HUES64 (cell line): ENCODE measurements around the gene RHPN2.
"Not testable (repeated sequence)": the region's sequence is repeated elsewhere in the genome, so short reads cannot be mapped to it uniquely, and the experiment has no call there.

Experiments
- H3K27ac ChIP-seq: 2 replicates; pipeline ENCODE4 v1.7.0; 2013; ENCODE audit warnings: low read depth, low read length, inconsistent platforms
- H3K27me3 ChIP-seq: 2 replicates; pipeline ENCODE4 v1.6.1; 2013; ENCODE audit warnings: mild to moderate bottlenecking, low read length; ENCODE audit not compliant: insufficient read depth
- H3K36me3 ChIP-seq: 2 replicates; pipeline ENCODE4 v1.6.1; 2013; ENCODE audit warnings: mild to moderate bottlenecking, low read length; ENCODE audit not compliant: insufficient read depth
- H3K4me1 ChIP-seq: 2 replicates; pipeline ENCODE4 v1.6.1; 2013; ENCODE audit warnings: mild to moderate bottlenecking, low read length, moderate library complexity; ENCODE audit not compliant: insufficient read depth
- H3K4me3 ChIP-seq: 2 replicates; pipeline ENCODE4 v1.5.1; 2013; ENCODE audit warnings: mild to moderate bottlenecking, low read length, moderate library complexity
- H3K9ac ChIP-seq: 2 replicates; pipeline ENCODE4 v1.6.1; 2013; ENCODE audit warnings: mild to moderate bottlenecking, low read depth, low read length
- H3K9me3 ChIP-seq: 2 replicates; pipeline ENCODE4 v1.6.1; 2013; ENCODE audit warnings: low read depth, low read length; ENCODE audit not compliant: insufficient read depth
- WGBS: fragments of 150-250, 120-280 bp; methylation state at CpG from one replicate; pipeline ENCODE4 v1.1.7; 2013; ENCODE audit warnings: missing lambda C conversion rate; 5-methylcytosine and 5-hydroxymethylcytosine counted together

RHPN2 gene

DNA sequence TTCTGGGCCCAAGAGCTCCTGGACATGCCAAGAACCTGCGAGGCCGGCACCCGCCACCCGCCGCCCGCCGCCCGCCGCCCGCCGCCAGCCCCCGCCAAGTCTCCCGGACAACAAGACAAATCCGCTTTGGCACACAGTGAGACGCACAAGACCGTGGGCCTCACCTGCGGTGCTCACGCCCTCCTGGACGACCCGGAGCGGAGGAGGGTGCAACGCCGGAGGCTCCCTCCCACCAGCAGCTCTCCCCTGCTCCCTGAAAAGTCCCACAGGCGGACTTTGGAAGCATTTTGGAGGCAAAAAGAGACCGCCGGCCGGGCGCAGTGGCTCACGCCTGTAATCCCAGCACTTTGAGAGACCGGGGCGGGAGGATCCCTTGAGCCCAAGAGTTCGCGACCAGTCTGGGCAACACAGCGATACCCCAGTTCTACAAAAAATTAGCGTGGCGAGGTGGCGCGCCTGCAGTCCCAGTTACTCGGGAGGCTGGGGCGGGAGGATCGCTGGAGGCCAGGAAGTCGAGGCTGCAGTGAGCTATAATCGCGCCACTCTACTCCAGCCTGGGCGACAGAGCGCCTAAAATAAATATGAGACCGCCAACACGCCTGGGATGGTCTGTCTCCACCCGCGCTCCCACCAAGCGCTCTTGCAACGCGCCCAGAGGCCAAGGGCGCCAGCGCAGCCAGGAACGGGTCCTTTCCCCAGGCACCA is 783 bp downstream of the RHPN2 start:
- H3K9me3 ChIP-seq = no peaks in the 10 kb centered on the region
- 1% methylated on average over 56 of the region's 56 CpGs for WGBS
- H3K4me3 ChIP-seq = peak overlapping the region; percentile 88
- H3K36me3 ChIP-seq = no peaks in the 10 kb centered on the region
- H3K4me1 ChIP-seq = peaks cover 8% of the 10 kb centered on the region
- H3K27me3 ChIP-seq = peaks cover 11% of the 10 kb centered on the region
- H3K27ac ChIP-seq = 0 out of 2 replicates have a peak overlapping the region, but pooled peaks have one; percentile 23
- peak overlapping the region; percentile 77 for H3K9ac ChIP-seq

DNA sequence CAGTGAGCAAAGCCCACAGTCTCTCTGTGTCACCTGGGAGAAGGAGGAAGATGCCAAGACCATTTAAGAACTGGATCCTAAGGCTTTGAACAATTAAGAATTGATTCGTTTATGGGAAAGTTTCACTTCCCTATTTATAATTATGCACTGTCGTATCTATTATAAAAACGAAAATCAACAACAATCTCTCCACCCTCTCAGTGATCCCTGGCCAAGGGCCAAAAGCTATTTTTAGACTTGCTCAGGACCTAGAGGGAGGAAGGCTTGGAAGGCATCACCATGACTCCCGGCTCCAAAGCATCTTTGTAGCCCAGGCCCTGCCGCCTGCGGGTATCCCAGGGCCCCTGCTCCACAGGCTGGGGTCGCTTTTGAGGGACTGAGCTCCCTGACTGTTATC is 1.3 kb downstream of the RHPN2 start:
- Histone ChIP-seq H3K36me3 (no peaks in the 10 kb centered on the region), H3K9ac (no peak overlapping the region), H3K27me3 (peaks cover 11% of the 10 kb centered on the region), H3K27ac (no peak overlapping the region), H3K4me1 (peaks cover 8% of the 10 kb centered on the region), H3K4me3 (peak overlapping the region; percentile 88), H3K9me3 (no peaks in the 10 kb centered on the region)
- 10% methylated on average over 5 of the region's 7 CpGs for WGBS

DNA sequence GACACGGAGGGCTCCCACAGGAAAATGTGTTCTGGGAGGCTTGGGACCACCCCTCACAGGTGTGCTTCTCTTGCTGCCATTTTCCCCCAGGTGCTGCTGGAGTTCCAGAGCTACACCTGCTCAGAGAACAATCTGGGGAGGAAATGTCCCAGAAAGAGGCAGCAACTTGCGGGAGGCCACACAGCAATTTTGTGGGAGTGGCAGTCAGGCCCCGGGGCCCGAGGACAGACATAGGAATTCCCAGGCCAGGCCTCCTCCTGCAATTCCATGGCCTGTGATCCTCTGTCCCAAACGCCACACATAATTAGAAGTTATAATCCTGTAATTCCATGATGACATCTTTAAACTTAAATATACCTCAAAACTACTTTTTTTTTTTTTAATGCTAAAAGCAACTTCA is 1.8 kb downstream of the RHPN2 start:
- peak overlapping the region; percentile 88 for H3K4me3 ChIP-seq
- WGBS = 65% methylated on average over 5 of the region's 5 CpGs
- no peaks in the 10 kb centered on the region for H3K36me3 ChIP-seq
- H3K27me3 ChIP-seq = peaks cover 11% of the 10 kb centered on the region
- H3K27ac ChIP-seq = no peak overlapping the region
- no peaks in the 10 kb centered on the region for H3K9me3 ChIP-seq
- H3K4me1 ChIP-seq = peaks cover 8% of the 10 kb centered on the region
- H3K9ac ChIP-seq = no peak overlapping the region

DNA sequence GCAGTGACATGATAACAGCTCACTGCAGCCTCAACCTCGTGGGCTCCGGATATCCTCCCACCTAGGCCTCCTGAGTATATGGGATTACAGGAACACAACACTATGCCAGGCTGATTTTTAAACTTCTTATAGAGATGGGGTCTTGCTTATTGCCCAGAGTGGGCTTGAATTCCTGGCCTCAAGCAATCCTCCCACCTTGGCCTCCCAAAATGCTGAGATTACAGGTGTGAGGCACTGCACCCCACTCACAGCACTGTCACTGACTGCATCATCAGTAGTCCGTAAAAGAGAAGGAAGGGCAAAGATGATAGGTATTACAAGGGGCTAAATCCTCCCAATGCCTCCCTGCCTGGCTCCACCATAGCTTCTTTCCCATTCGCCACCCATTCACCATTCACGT is 4.1 kb downstream of the RHPN2 start:
- Histone ChIP-seq H3K27me3 (peaks cover 11% of the 10 kb centered on the region), H3K4me3 (no peak overlapping the region)

DNA sequence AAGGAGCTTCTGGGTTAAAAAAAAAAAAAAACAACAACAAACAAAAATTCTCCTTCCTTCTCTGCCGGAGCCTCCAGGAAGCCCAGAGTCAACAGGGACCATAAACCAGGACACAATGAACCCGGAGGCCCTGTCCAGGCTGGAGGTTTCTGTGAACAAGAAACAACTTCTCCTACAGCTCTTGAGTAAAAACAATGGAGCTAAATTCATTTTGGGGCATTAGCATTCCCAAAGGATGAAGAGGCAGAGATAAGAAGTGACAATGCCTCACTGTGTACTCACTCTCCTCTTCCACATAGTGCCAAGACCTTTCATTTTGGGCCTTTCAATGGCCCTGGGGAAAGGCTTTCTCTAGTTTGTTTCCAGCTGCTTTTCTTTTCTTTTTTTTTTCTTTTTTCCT is 9.0 kb downstream of the RHPN2 start:
- Histone ChIP-seq H3K9ac (no peak overlapping the region), H3K27ac (0 out of 2 replicates have a peak overlapping the region, but pooled peaks have one; percentile 21), H3K27me3 (no peaks in the 10 kb centered on the region), H3K36me3 (peaks cover 18% of the 10 kb centered on the region), H3K4me3 (no peak overlapping the region), H3K4me1 (peaks cover 5% of the 10 kb centered on the region; the same call in 1 of the 2 replicates), H3K9me3 (no peaks in the 10 kb centered on the region)
- WGBS = 61% methylated on average over 2 of the region's 2 CpGs

More for the DNA sequence above, 4.1 kb downstream of the RHPN2 start:
- 90% methylated on average over 5 of the region's 5 CpGs for WGBS
- Histone ChIP-seq H3K9me3 (no peaks in the 10 kb centered on the region), H3K9ac (no peak overlapping the region), H3K36me3 (no peaks in the 10 kb centered on the region), H3K4me1 (peaks cover 12% of the 10 kb centered on the region), H3K27ac (no peak overlapping the region)

DNA sequence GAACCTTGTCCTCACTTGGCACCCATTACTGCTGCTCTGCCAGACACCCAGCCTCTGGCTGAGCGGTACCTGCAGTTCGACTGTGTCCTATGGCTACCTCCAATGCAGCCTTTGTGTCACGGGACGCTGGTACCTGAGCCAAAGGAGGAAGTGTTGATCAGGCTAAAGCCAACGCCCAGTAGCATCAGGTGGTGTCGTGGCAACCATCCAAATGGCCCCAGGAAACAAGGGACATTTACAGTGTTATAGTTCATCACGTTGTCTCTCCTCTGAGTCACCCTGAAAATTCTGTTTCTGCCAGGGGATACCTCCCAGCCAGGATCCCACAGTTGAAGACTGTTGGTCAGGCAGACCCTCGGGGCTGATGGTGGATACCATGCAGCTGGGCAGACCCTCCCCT is 10.1 kb downstream of the RHPN2 start:
- no peaks in the 10 kb centered on the region for H3K27me3 ChIP-seq
- 94% methylated on average over 8 of the region's 8 CpGs for WGBS
- peaks cover 5% of the 10 kb centered on the region; the same call in 1 of the 2 replicates for H3K4me1 ChIP-seq
- no peak overlapping the region for H3K27ac ChIP-seq
- no peaks in the 10 kb centered on the region for H3K9me3 ChIP-seq
- peaks cover 18% of the 10 kb centered on the region for H3K36me3 ChIP-seq
- no peak overlapping the region for H3K4me3 ChIP-seq
- H3K9ac ChIP-seq = no peak overlapping the region

DNA sequence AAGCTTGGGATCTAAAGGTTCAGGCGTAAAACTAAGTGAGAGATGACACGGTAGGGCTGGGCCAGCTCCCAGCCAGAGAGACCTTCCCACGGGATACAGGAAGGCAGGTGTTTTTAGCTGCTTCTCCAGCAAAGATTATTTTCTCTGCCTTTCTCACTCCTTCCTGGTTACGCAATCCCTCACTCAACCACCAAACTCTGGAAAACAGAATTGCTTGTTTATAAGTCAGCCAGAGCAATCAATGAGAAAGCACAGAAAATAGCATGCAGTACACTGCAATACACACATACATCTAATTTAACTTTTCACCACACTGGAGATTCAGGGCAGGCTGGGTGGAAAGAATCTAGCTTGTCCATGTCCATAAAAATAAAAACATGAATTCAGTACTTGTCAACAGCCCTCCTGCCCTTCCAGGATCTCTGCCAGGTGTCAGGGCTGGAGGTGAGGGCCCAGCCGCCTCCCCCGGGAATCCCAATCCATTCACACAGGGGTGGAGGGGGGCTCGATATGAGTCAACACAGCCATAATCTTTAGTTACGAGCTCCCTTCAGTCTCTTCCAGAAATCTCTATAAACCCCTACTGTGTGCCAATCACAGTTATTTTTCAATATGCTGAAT is 12.2 kb downstream of the RHPN2 start:
- no peaks in the 10 kb centered on the region for H3K9me3 ChIP-seq
- peak overlapping the region; percentile 29; the same call in 1 of the 2 replicates for H3K9ac ChIP-seq
- peaks cover 5% of the 10 kb centered on the region; the same call in 1 of the 2 replicates for H3K4me1 ChIP-seq
- no peaks in the 10 kb centered on the region for H3K27me3 ChIP-seq
- 86% methylated on average over 8 of the region's 8 CpGs for WGBS
- H3K36me3 ChIP-seq = peaks cover 18% of the 10 kb centered on the region
- no peak overlapping the region for H3K4me3 ChIP-seq
- H3K27ac ChIP-seq = no peak overlapping the region

DNA sequence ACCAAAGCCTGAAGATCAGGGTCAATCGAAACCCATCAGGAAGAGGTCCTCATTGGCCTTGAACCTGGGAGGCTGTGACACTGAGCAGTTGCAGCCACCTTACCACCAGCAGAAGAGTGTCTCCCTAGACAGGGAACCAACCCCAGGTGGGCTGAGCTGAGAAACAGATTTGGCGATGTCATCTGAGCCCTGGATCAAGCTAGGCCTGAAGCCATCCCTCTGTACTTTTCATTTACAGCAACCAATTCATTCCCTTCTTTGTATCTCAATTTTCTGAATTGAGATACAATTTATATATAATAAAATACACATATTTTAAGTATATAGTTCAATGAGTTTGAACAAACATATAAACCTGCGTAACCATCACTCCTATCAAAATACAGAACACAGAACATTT is 14.6 kb downstream of the RHPN2 start:
- Histone ChIP-seq H3K4me1 (no peaks in the 10 kb centered on the region), H3K4me3 (no peak overlapping the region), H3K27me3 (no peaks in the 10 kb centered on the region), H3K27ac (no peak overlapping the region), H3K9me3 (no peaks in the 10 kb centered on the region), H3K36me3 (peaks cover 18% of the 10 kb centered on the region), H3K9ac (no peak overlapping the region)
- WGBS = 100% methylated on average over 3 of the region's 3 CpGs

DNA sequence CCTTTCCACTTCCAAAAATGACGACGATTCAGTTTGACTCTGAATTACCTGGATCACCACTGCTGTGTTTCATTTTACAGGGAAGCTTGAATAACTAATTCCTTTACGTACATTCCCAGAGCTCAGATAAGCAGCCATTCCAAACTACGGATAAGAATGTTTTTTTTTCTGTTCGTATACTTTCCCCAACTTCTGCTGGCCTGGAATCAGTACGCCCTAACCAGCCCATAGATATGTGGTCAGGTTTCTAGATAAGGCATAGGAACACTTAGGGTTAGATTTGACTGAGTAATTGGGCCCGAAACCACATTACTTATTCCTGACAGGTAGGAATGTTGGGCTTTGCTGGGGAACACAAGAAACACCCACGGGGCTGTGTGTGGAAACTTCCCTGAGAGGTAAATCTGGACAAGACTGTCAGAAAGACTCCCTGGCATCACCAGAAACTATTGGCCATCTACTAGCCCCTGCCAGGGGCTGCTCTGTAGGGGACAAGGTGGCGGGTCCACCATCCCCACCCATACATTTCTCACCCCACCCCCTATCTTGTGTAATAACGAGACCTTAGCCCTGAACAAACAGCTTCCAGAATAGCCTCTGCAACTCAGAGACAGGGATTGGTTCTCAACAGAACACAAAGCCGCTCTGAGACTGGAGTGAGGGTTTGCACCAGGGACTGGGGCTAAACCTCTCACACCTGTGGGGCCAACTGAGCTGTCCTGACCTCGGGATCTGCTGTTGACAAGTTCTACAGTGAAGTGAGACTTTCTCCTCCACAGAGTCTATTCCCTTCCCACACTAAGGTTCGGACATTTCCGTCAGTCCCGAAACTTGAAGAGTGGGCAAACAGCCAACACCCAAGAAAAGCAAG is 15.6 kb downstream of the RHPN2 start:
- Histone ChIP-seq H3K9me3 (no peaks in the 10 kb centered on the region), H3K27me3 (no peaks in the 10 kb centered on the region), H3K4me1 (no peaks in the 10 kb centered on the region), H3K27ac (peak overlapping the region; percentile 41; the same call in 1 of the 2 replicates), H3K9ac (no peak overlapping the region), H3K36me3 (peaks cover 12% of the 10 kb centered on the region; the same call in 1 of the 2 replicates), H3K4me3 (no peak overlapping the region)
- WGBS = 91% methylated on average over 15 of the region's 15 CpGs

DNA sequence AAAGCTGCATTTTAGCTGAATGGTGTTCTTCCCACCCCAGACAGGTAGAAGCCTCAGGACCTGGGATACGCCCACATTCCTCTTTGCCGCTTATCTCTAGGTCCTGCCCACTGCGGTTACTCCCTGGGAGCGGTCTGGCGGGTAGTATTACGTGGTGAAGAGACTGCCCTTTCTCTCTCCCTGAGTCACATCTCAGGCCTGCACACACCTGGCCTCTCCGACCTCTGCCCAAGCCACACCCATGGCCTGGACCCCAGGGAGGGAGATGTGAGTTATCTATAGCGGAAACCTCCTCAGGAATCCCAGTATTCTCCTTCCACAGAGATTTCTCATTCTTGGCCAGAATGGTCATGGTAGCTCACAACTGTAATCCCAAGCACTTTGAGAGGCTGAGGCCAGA is 17.3 kb downstream of the RHPN2 start:
- WGBS = 82% methylated on average over 8 of the region's 8 CpGs
- H3K4me3 ChIP-seq = no peak overlapping the region
- H3K27ac ChIP-seq = no peak overlapping the region
- no peak overlapping the region for H3K9ac ChIP-seq
- H3K9me3 ChIP-seq = no peaks in the 10 kb centered on the region
- H3K4me1 ChIP-seq = no peaks in the 10 kb centered on the region
- peaks cover 17% of the 10 kb centered on the region for H3K36me3 ChIP-seq
- H3K27me3 ChIP-seq = no peaks in the 10 kb centered on the region

DNA sequence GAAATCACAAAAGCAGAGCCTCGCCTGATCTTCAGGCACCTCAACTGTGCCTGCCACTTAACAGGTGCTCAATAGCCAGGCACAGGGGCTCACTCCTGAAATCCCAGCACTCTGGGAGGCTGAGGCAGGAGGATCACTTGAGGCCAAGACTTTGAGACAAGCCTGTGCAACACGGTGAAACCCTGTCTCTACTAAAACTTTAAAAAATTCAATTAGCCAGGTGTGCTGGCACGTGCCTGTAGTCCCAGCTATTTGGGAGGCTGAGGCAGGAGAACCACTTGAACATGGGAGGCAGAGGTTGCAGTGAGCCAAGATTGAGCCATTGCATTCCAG is 22.9 kb downstream of the RHPN2 start:
- not testable (repeated sequence) for H3K36me3 ChIP-seq, H3K27me3 ChIP-seq, H3K9me3 ChIP-seq, H3K4me3 ChIP-seq, H3K4me1 ChIP-seq, H3K9ac ChIP-seq
- 96% methylated on average over 3 of the region's 3 CpGs for WGBS
- H3K27ac ChIP-seq = peak overlapping the region; percentile 66; the same call in 1 of the 2 replicates
